ENCODE data around the gene NCAPG2.

The NCAPG2 gene, protein sequence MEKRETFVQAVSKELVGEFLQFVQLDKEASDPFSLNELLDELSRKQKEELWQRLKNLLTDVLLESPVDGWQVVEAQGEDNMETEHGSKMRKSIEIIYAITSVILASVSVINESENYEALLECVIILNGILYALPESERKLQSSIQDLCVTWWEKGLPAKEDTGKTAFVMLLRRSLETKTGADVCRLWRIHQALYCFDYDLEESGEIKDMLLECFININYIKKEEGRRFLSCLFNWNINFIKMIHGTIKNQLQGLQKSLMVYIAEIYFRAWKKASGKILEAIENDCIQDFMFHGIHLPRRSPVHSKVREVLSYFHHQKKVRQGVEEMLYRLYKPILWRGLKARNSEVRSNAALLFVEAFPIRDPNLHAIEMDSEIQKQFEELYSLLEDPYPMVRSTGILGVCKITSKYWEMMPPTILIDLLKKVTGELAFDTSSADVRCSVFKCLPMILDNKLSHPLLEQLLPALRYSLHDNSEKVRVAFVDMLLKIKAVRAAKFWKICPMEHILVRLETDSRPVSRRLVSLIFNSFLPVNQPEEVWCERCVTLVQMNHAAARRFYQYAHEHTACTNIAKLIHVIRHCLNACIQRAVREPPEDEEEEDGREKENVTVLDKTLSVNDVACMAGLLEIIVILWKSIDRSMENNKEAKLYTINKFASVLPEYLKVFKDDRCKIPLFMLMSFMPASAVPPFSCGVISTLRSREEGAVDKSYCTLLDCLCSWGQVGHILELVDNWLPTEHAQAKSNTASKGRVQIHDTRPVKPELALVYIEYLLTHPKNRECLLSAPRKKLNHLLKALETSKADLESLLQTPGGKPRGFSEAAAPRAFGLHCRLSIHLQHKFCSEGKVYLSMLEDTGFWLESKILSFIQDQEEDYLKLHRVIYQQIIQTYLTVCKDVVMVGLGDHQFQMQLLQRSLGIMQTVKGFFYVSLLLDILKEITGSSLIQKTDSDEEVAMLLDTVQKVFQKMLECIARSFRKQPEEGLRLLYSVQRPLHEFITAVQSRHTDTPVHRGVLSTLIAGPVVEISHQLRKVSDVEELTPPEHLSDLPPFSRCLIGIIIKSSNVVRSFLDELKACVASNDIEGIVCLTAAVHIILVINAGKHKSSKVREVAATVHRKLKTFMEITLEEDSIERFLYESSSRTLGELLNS

GRCh38 chr7:158704524-158705233 is at the start of gene NCAPG2:
TSS of gene NCAPG2 (minus strand) at chr7:158704804. CDS start at chr7:158701899, 2,905 bp downstream.
- DNase-seq = peak; percentile 97

- no peak for DNase-seq
These were observed 49.3 kb upstream of the NCAPG2 start for GRCh38 chr7:158753900-158754299.

- DNase-seq = no peak
These were observed 47.1 kb upstream of the NCAPG2 start for GRCh38 chr7:158751751-158752150.

DNA sequence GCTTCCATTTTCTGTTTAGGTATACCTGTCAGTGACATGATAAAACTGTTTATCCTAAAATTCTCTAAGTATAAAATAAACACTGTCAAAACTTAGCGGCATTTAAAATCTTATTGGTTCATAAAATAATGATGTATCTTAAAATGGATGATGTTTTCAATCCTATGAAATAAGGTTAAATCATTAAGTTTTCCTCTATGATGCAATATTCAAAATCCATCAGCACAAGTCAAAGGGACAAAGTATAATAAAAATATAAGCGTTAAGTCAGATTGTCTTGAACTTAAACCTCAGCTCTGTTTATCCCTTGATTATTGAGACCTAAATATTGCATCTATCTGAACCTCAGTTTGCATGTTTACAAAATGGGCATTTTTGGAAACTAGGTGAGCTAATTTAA is 46.6 kb upstream of the NCAPG2 start:
- DNase-seq = no peak

- DNase-seq = no peak
These were observed 46.1 kb upstream of the NCAPG2 start for GRCh38 chr7:158750702-158751101.

- no peak for DNase-seq
These were observed 44.8 kb upstream of the NCAPG2 start for GRCh38 chr7:158749396-158749795.

DNA sequence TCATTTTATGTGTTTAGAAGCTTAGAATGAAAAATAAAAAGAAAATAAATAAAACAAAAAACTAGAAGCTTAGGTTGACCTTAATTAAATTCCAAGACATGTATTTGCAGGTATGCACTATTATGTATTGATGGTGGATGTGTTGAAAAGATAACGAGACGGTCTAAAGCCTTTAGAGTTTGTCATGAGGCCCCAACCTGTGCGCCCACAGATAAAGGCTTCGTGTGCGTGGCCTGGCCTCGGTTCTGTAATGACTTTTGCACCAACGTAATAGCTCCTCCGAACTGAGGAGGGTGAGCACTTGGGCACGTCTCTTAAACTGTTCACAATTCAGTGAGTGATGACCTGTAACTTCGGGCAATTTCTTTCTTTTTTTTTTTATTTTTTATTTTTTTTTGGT is 43.7 kb upstream of the NCAPG2 start:
- DNase-seq = no peak

DNA sequence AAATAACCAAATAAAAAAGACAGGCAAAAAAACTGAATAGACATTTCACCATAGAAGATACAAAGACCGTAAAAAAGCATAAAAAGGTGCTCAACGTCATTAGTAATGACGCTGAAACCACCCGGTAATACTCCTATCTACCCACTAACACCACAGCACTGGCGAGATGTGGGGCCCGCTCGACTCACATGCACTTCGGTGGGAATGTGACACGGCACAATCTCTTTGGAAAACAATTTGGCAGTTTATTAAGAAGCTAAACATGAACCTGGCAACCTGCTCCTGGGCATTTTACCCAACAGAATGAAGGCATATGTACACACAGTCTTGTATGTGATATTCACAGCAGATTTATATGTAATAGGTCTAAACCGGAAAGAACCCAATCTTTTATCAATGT is 42.8 kb upstream of the NCAPG2 start:
- DNase-seq = no peak

DNA sequence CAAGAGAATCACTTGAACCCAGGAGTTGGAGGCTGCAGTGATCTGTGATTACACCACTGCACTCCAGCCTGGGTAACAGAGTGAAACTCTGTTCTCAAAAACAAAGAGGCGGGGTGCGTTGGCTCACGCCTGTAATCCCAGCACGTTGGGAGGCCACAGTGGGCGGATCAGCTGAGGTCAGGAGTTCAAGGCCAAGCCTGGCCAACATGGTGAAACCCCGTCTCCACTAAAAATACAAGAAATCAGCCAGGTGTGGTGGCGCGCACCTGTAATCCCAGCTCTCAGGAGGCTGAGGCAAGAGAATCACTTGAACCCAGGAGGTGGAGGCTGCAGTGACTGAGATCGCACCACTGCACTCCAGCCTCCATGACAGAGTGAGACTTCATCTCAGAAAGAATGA is 42.4 kb upstream of the NCAPG2 start:
- no peak for DNase-seq

DNA sequence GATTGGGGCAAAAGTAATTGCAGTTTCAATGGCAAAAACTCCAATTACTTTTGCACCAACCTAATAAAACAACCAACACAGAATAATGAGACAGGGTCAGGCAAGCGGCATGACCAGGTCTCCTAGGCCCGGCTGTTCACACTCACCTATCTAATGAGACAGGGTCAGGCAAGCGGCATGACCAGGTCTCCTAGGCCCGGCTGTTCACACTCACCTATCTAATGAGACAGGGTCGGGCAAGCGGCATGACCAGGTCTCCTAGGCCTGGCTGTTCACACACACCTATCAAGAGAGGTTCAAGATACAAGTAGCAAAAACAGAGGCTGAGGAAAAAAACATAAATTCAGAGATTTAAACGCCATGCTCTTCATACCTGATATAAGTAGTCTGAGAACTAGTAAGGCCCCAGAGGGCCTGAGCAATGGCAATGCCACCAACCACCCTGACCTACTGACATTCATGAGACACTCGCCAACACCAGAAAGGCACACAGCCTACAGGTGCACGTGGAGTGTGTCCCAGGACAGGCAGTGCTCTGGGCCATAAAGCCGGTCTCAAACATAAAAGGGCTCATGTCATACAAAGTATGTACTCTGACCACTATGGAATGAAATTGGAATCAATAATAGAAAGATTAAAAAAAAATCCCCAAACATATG is 40.6 kb upstream of the NCAPG2 start:
- no peak for DNase-seq

GRCh38 chr7:158744070-158744469 is 39.5 kb upstream of the NCAPG2 start:
- no peak for DNase-seq

DNA sequence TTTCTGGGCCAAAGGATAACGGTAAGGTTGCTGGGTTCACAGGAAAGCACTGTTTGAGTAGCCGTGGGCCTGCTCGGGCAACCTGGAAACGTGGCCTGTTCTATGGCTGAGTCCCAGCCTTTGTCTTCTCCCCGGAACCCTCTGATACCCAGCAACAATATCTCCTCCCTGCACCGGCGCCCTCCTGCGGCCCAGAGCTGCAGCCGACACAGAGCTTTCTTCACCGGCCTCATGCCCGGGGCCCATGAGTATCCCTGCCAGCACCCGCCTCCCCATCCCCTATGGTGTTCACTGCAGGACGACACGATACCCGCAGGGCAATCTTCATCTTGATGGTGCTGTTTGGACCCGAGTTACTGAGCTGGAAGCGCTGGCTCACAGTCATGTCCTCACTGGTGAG is 38.6 kb upstream of the NCAPG2 start:
- no peak for DNase-seq

- no peak for DNase-seq
These were observed 37.6 kb upstream of the NCAPG2 start for GRCh38 chr7:158742065-158742821.

GRCh38 chr7:158741294-158741666 is 36.7 kb upstream of the NCAPG2 start:
- no peak for DNase-seq

DNA sequence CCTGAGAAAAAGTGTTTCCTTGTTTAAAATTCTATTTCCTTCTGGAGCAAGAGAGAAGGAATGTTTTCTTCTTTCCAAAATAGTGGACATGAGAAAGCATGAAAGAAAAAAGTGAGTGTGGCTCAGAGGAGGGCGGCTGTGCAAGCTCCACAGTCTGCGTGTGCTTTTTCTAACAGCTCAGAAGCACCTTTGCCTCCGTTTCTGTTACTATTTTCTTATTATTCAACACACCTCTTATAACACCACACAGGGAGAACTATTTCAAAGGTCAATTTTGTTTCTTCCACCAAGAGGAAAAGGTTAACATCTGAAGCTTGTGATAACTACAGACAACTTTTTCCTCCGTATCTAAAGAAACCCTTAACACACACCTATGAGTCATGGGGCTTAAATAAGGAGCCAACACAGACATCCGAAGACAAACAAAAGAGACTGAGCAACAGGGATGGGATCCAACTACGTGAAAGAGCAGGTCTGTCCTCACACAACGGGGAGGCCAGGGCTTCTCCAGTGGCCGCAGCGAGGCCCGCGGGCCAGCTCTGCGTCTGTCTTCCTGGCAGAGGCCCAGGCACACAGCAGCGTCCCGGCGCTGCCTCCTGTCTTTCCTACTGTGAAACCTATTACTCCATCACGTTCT is 36.2 kb upstream of the NCAPG2 start:
- DNase-seq = peak; percentile 71

- DNase-seq = peak; percentile 79
These were observed 35.5 kb upstream of the NCAPG2 start for GRCh38 chr7:158740013-158740656.

DNA sequence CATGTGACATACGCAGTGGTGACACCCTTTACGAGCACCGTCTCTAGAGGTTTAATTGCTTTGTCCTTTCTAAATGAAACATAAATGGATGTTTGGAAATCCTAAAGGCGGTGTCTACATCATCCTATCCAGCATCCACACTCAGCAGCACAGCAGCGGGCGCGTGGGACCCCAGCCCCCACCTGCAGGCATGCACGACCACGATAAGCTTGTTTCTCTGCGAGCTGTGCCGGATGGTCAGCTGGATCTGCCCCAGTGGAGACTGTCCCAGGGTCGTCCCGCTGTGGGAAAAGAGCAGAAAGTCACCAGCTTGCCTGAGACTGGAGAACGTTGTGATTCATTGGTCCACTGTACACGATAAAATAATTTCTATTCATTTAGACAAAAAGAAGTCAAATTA is 34.2 kb upstream of the NCAPG2 start:
- no peak for DNase-seq

GRCh38 chr7:158737064-158737695 is 32.6 kb upstream of the NCAPG2 start:
- DNase-seq = no peak

- DNase-seq = no peak
These were observed 31.3 kb upstream of the NCAPG2 start for GRCh38 chr7:158735935-158736334.

DNA sequence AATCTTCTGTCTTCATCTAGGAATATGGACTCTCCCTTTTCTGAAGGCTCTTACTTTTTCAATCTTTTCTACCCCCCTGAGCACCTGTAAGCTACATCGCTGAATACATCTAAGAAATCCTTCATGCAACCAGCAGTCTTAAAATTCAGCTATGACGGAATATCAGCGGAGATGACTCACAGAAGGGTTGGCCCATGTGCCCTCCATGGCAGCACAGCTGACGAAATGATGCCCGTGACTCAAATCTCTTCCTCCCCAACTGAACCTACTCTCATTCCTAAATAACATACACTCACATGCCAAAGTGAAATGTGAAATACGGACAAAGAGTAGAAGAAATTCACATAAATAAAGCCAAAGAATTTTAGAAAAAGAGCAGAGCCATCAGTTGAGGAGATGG is 30.3 kb upstream of the NCAPG2 start:
- no peak for DNase-seq
